Hair follicular keratinocyte (primary cell): ENCODE measurements around the gene IFNA2. TPM values are rescaled to one million over a fixed set of nuclear protein-coding genes. Genes with fewer than 3 reads are reported as not detected.

Source experiments
- total RNA-seq: library from RNA; depleted of rRNA; stranded (reverse); fragments of >200 nt; gene quantifications from 2 replicates; pipeline ENCODE4 v1.2.3, GENCODE V29; 2015

The IFNA2 gene
- not detected in 2 replicates for total RNA-seq

GRCh38 chr9:21385131-21385670 is at the start of gene IFNA2:
IFNA2 (minus strand) TSS chr9:21385398; CDS start chr9:21385329, 69 bp downstream.

DNA sequence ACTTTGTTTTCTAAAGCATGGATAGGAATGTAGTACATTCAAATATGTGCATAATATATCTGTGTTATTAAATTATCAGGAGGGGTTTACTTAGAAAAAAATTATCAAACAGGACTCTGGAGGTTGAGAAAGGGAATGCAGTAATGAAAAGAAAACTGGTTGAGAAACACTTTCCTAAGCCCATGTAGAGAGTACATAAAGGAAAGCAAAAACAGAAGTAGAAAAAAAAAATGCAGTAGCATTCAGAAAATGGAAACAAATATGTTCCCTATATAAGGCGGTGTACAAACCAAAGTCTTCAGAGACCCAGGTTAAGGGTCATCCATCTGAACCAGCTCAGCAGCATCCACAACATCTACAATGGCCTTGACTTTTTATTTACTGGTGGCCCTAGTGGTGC is 23.6 kb upstream of the IFNA2 start, which contains the start of gene IFNA8:
TSS of gene IFNA8 (plus strand) at position 301 of the 400 bp plus-strand sequence. CDS start at position 361, 60 bp downstream.

DNA sequence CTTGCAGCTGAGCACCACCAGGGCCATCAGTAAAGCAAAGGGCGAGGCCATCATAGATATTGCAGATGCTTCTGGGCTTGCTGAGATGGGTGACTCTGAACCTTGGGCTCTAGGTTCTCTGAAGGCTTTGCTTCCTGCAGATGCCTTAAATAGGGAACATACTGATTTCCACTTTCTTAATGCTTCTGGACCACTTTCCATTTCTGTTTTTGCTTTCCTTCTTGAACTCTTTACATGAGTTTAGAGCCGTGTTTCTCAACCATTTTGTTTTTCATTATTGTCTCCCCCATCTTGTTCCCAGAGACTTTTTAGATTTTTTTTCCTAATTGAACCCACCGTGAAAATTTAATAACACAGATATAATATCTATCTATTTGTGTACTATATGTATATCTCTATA is 17.2 kb downstream of the IFNA2 start, which contains the start of gene IFNA13:
TSS of gene IFNA13 (minus strand) at position 101 of the 400 bp plus-strand sequence. CDS start at position 54, 47 bp downstream.

GRCh38 chr9:21350787-21351186 is 34.4 kb downstream of the IFNA2 start, which contains the start of gene IFNA6:
IFNA6 (minus strand) TSS chr9:21350887; CDS start chr9:21350887, 0 bp downstream.

GRCh38 chr9:21334701-21335632 is 50.2 kb downstream of the IFNA2 start, which contains the start of gene KLHL9:
KLHL9 (minus strand) TSS chr9:21335404; CDS start chr9:21334859, 545 bp downstream.

Other genes with a start within 250 kb of the IFNA2 start
- not detected in 2 replicates for gene IFNW1, start 243.6 kb downstream of the IFNA2 start, total RNA-seq
- not detected in 2 replicates for gene IFNA21, start 218.7 kb downstream of the IFNA2 start, total RNA-seq
- not detected in 2 replicates for gene IFNA4, start 197.8 kb downstream of the IFNA2 start, total RNA-seq
- not detected in 2 replicates for gene IFNA7, start 183.2 kb downstream of the IFNA2 start, total RNA-seq
- not detected in 2 replicates for gene IFNA10, start 178.3 kb downstream of the IFNA2 start, total RNA-seq
- gene IFNA16, start 168.1 kb downstream of the IFNA2 start, total RNA-seq, result not detected in 2 replicates
- gene IFNA17, start 157.2 kb downstream of the IFNA2 start, total RNA-seq, result not detected in 2 replicates
- not detected in 2 replicates for gene IFNA14, start 145.4 kb downstream of the IFNA2 start, total RNA-seq
- gene IFNA5, start 80.1 kb downstream of the IFNA2 start, total RNA-seq, result not detected in 2 replicates
- gene KLHL9, start 50.0 kb downstream of the IFNA2 start, total RNA-seq, result 12.5 and 13.8 TPM in 2 replicates
- gene IFNA6, start 34.5 kb downstream of the IFNA2 start, total RNA-seq, result not detected in 2 replicates
- not detected in 2 replicates for gene IFNA13, start 17.3 kb downstream of the IFNA2 start, total RNA-seq
- gene IFNA8, start 23.7 kb upstream of the IFNA2 start, total RNA-seq, result not detected in 2 replicates
- not detected in 2 replicates for gene IFNA1, start 55.0 kb upstream of the IFNA2 start, total RNA-seq
- 0.76 and 2.3 TPM in 2 replicates for gene IFNE, start 96.9 kb upstream of the IFNA2 start, total RNA-seq